ENCODE measurements around the gene GAPDHS. TPM values are rescaled to one million over a fixed set of nuclear protein-coding genes. Genes with fewer than 3 reads are reported as not detected.

GAPDHS gene
- total and polyA plus RNA-seq, 2 of the 4 experiments (the other 2 are of a cell fraction): not detected

GRCh38 chr19:35491836-35492360 is 41.4 kb upstream of the GAPDHS start:
- H3K23ac ChIP-seq (ENCODE audit: low read depth, low read length): no peak overlapping the region
- no peak overlapping the region for H3K18ac ChIP-seq (ENCODE audit: low read depth, low read length)
- no peak overlapping the region for H2BK15ac ChIP-seq (ENCODE audit: low read depth, low read length)
- ChIA-PET POLR2A (ENCODE audit: unreplicated experiment) (interaction anchor here (0.5 kb wide), 1 partner anchor 21 kb away, joined by 3 read pairs; no protein-coding TSS in a partner anchor), CTCF (no interaction called here)
- H4K5ac ChIP-seq (ENCODE audit: low read depth, low read length): no peak overlapping the region
- no peaks in the 10 kb centered on the region for H3K9me1 ChIP-seq (ENCODE audit: insufficient read depth, low read length)
- H3K36me3 ChIP-seq (ENCODE audit: control insufficient read depth, insufficient read depth, low read length): no peaks in the 10 kb centered on the region
- in situ Hi-C loops (cut with MboI; ENCODE audit: low sequenced_read_pairs) (no loop called here), intact Hi-C loops (cut with micrococcal nuclease) (no loop called here), dilution Hi-C loops (cut with HindIII; ENCODE audit: low sequenced_read_pairs, unreplicated experiment) (no loop called here)
- no CpG with 5 or more reads among the region's 9 CpGs for WGBS, 2 experiments (ENCODE audit: extremely low coverage in 2 of 2, insufficient read length in 1 of 2)
- H3K4ac ChIP-seq (ENCODE audit: low read depth, low read length): no peak overlapping the region
- no peak overlapping the region for H3K27ac ChIP-seq (ENCODE audit: insufficient read depth, low read length)
- H3K4me1 ChIP-seq (ENCODE audit: control insufficient read depth, insufficient read depth, low read length): no peaks in the 10 kb centered on the region
- no peak overlapping the region for H3K9ac ChIP-seq (ENCODE audit: low read depth, low read length)
- BruUV-seq (replicated peaks): no TSS peak
- H2BK5ac ChIP-seq (ENCODE audit: low read depth, low read length, poor library complexity, severe bottlenecking): no peak overlapping the region
- ATAC-seq (ENCODE audit: low read depth) (no peak), DNase-seq (no peak)
- no peaks in the 10 kb centered on the region for H3K9me3 ChIP-seq (ENCODE audit: control insufficient read depth, insufficient read depth, low read length)
- H3K14ac ChIP-seq (replicated peaks; ENCODE audit: low read depth, low read length): no peak overlapping the region
- H3K27me3 ChIP-seq (ENCODE audit: control insufficient read depth, insufficient read depth, low read length): peaks cover 41% of the 10 kb centered on the region
- no peak overlapping the region for H3K4me3 ChIP-seq (ENCODE audit: insufficient read depth, low read depth, low read length)
- H2AK5ac ChIP-seq (ENCODE audit: low read depth, low read length): no peak overlapping the region
- no peak for TF ChIP-seq USF2 (IDR thresholded peaks at IDR 0.05; ENCODE audit: low read depth, low read length)
- TF ChIP-seq, protein P1, sequence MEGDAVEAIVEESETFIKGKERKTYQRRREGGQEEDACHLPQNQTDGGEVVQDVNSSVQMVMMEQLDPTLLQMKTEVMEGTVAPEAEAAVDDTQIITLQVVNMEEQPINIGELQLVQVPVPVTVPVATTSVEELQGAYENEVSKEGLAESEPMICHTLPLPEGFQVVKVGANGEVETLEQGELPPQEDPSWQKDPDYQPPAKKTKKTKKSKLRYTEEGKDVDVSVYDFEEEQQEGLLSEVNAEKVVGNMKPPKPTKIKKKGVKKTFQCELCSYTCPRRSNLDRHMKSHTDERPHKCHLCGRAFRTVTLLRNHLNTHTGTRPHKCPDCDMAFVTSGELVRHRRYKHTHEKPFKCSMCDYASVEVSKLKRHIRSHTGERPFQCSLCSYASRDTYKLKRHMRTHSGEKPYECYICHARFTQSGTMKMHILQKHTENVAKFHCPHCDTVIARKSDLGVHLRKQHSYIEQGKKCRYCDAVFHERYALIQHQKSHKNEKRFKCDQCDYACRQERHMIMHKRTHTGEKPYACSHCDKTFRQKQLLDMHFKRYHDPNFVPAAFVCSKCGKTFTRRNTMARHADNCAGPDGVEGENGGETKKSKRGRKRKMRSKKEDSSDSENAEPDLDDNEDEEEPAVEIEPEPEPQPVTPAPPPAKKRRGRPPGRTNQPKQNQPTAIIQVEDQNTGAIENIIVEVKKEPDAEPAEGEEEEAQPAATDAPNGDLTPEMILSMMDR (conservative IDR thresholded peaks at IDR 0.05; ENCODE audit: low read depth, low read length): no peak
- no peak for TF ChIP-seq MAZ (IDR thresholded peaks at IDR 0.05; ENCODE audit: borderline replicate concordance, low read depth, low read length)
- TF ChIP-seq CEBPB (IDR thresholded peaks at IDR 0.05; ENCODE audit: low read depth, low read length): no peak
- TF ChIP-seq NFE2L2 (IDR thresholded peaks at IDR 0.05; ENCODE audit: low read depth, low read length): no peak
- no peak for TF ChIP-seq BHLHE40 (IDR thresholded peaks at IDR 0.05; ENCODE audit: low read depth, low read length)
- no peak for TF ChIP-seq RFX5 (IDR thresholded peaks at IDR 0.05; ENCODE audit: low read depth, low read length)
- TF ChIP-seq ELK1 (IDR thresholded peaks at IDR 0.05; ENCODE audit: borderline replicate concordance, low read depth, low read length): no peak
- no peaks in the 10 kb centered on the region for H3K79me1 ChIP-seq (ENCODE audit: low read depth in 1 of 2, low read length in 2 of 2)
- H4K8ac ChIP-seq (ENCODE audit: low read depth in 2 of 2, low read length in 2 of 2): no peak overlapping the region
- no peak overlapping the region for H2AK9ac ChIP-seq (replicated peaks; ENCODE audit: low read depth, low read length, poor library complexity)
- no peaks in the 10 kb centered on the region for H4K20me1 ChIP-seq (ENCODE audit: insufficient read depth, low read length)
- H3K56ac ChIP-seq (ENCODE audit: extremely low read depth, insufficient read depth, low read length): no peak overlapping the region
- H4K91ac ChIP-seq (ENCODE audit: insufficient read depth, low read depth, low read length): no peak overlapping the region
- no peak overlapping the region for H2AFZ ChIP-seq (replicated peaks; ENCODE audit: low read length, poor library complexity)
- H2BK20ac ChIP-seq (ENCODE audit: low read depth, low read length): no peak overlapping the region
- H2BK120ac ChIP-seq (ENCODE audit: low read depth, low read length): no peak overlapping the region
- H3K4me2 ChIP-seq (ENCODE audit: low read depth, low read length): no peak overlapping the region
